Measurements from ENCODE around the gene NEDD4. TPM values are rescaled to one million over a fixed set of nuclear protein-coding genes. Genes with fewer than 3 reads are reported as not detected.
A peak's percentile ranks its signal among the peaks of the same experiment; 100 is the strongest.

Gene NEDD4
- total RNA-seq, 2 donors from 2014 or later: 10.4 to 16.5 TPM

DNA sequence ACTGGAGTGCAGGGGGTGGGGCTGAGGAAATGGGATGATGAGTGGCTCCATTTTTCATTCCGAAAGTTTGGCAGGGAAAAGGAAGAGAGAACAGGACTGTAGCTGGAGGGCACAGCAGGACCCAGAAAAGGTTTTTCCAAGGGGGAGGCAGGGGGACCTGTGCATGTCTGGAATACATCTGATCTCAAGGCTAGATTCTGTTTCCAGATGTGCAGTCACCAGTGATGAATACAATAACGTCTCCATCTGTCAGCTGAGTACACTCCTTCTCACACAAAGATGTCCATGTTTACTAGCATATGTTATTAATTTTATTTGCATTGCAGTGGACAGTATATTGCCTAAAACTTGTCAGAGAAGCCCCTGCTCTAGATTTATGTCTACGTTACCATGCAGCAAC lies 210.5 kb downstream of the NEDD4 start:
- Mint-ChIP-seq H3K4me3 (no peak overlapping the region), H3K27me3 (ENCODE audit: insufficient read depth) (peaks cover 56% of the 10 kb centered on the region), H3K9me3 (no peaks in the 10 kb centered on the region), H3K36me3 (ENCODE audit: low read depth) (no peaks in the 10 kb centered on the region), H3K4me1 (peaks cover 28% of the 10 kb centered on the region), H3K27ac (no peak overlapping the region)
- Histone ChIP-seq H3K36me3 (ENCODE audit: control insufficient read depth, insufficient read depth, low read length) (no peaks in the 10 kb centered on the region), H3K4me1 (ENCODE audit: control insufficient read depth, insufficient read depth, low read length) (peaks cover 3% of the 10 kb centered on the region), H3K27ac (ENCODE audit: low read depth, low read length) (peak overlapping the region; percentile 44), H3K4me3 (ENCODE audit: low read length) (no peak overlapping the region), H3K9ac (ENCODE audit: extremely low read depth, low read length, poor library complexity, severe bottlenecking) (no peak overlapping the region), H3K27me3 (ENCODE audit: control insufficient read depth, insufficient read depth, low read length, poor library complexity, severe bottlenecking) (peaks cover 21% of the 10 kb centered on the region), H3K9me3 (ENCODE audit: control insufficient read depth, low read length) (no peaks in the 10 kb centered on the region)
- no peak for DNase-seq
- TF ChIP-seq CTCF (conservative IDR thresholded peaks at IDR 0.05): no peak
- 78 to 89% methylated on average over 3 of the region's 3 CpGs for WGBS, 2 experiments (ENCODE audit: insufficient coverage in 1 of 2, insufficient read length in 1 of 2)

GRCh38 chr15:55780292-55780691 lies 213.1 kb downstream of the NEDD4 start:
- Mint-ChIP-seq H3K4me3 (no peak overlapping the region), H3K36me3 (ENCODE audit: low read depth) (no peaks in the 10 kb centered on the region)

GRCh38 chr15:55778932-55779331 lies 214.5 kb downstream of the NEDD4 start:
- Histone ChIP-seq H3K4me3 (ENCODE audit: low read length) (no peak overlapping the region), H3K27ac (ENCODE audit: low read depth, low read length) (no peak overlapping the region), H3K36me3 (ENCODE audit: control insufficient read depth, insufficient read depth, low read length) (no peaks in the 10 kb centered on the region), H3K9ac (ENCODE audit: extremely low read depth, low read length, poor library complexity, severe bottlenecking) (no peak overlapping the region), H3K27me3 (ENCODE audit: control insufficient read depth, insufficient read depth, low read length, poor library complexity, severe bottlenecking) (peaks cover 40% of the 10 kb centered on the region), H3K9me3 (ENCODE audit: control insufficient read depth, low read length) (no peaks in the 10 kb centered on the region), H3K4me1 (ENCODE audit: control insufficient read depth, insufficient read depth, low read length) (no peaks in the 10 kb centered on the region)
- peaks cover 76% of the 10 kb centered on the region for H3K27me3 Mint-ChIP-seq (ENCODE audit: insufficient read depth)
- peaks cover 3% of the 10 kb centered on the region for H3K4me1 Mint-ChIP-seq
- no peak overlapping the region for H3K4me3 Mint-ChIP-seq
- TF ChIP-seq CTCF (conservative IDR thresholded peaks at IDR 0.05): no peak
- no peak for DNase-seq
- H3K27ac Mint-ChIP-seq: no peak overlapping the region
- H3K9me3 Mint-ChIP-seq: no peaks in the 10 kb centered on the region
- H3K36me3 Mint-ChIP-seq (ENCODE audit: low read depth): no peaks in the 10 kb centered on the region
- 96% methylated on average over 3 of the region's 3 CpGs; no CpG with 5 or more reads in 1 of the 2 experiments for WGBS, 2 experiments (ENCODE audit: insufficient coverage in 1 of 2, insufficient read length in 1 of 2)

More at GRCh38 chr15:55780292-55780691, 213.1 kb downstream of the NEDD4 start:
- WGBS, 2 experiments (ENCODE audit: insufficient coverage in 1 of 2, insufficient read length in 1 of 2): 57% methylated on average over 1 of the region's 2 CpGs; no CpG with 5 or more reads in 1 of the 2 experiments
- Histone ChIP-seq H3K27me3 (ENCODE audit: control insufficient read depth, insufficient read depth, low read length, poor library complexity, severe bottlenecking) (peaks cover 40% of the 10 kb centered on the region), H3K4me1 (ENCODE audit: control insufficient read depth, insufficient read depth, low read length) (no peaks in the 10 kb centered on the region), H3K4me3 (ENCODE audit: low read length) (no peak overlapping the region), H3K36me3 (ENCODE audit: control insufficient read depth, insufficient read depth, low read length) (no peaks in the 10 kb centered on the region), H3K9me3 (ENCODE audit: control insufficient read depth, low read length) (no peaks in the 10 kb centered on the region), H3K9ac (ENCODE audit: extremely low read depth, low read length, poor library complexity, severe bottlenecking) (no peak overlapping the region), H3K27ac (ENCODE audit: low read depth, low read length) (no peak overlapping the region)
- no peaks in the 10 kb centered on the region for H3K9me3 Mint-ChIP-seq
- no peak overlapping the region for H3K27ac Mint-ChIP-seq
- H3K4me1 Mint-ChIP-seq: peaks cover 15% of the 10 kb centered on the region
- no peak for DNase-seq
- peaks cover 79% of the 10 kb centered on the region for H3K27me3 Mint-ChIP-seq (ENCODE audit: insufficient read depth)
- TF ChIP-seq CTCF (conservative IDR thresholded peaks at IDR 0.05): no peak
